Chondrocyte (in vitro differentiated cells): Measurements from ENCODE around the gene POU3F1. TPM values are rescaled to one million over a fixed set of nuclear protein-coding genes. Genes with fewer than 3 reads are reported as not detected.

ENCODE experiments used
- DNase-seq: peaks from one replicate; pipeline ENCODE4 v3.0.0; 2021; ENCODE audit warnings: mixed read lengths, low spot score
- H3K27ac Mint-ChIP-seq: one replicate; pipeline ENCODE4 v1.8.0; 2021; ENCODE audit warnings: mild to moderate bottlenecking, moderate library complexity, mixed read lengths; ENCODE audit not compliant: unreplicated experiment
- H3K27me3 Mint-ChIP-seq: 2 replicates; pipeline ENCODE4 v1.8.0; 2021; ENCODE audit warnings: low read depth, mixed read lengths
- H3K36me3 Mint-ChIP-seq: 2 replicates; pipeline ENCODE4 v1.8.0; 2021; ENCODE audit warnings: low read depth, mixed read lengths
- H3K4me1 Mint-ChIP-seq: 2 replicates; pipeline ENCODE4 v1.8.0; 2021; ENCODE audit warnings: low read depth, mild to moderate bottlenecking, mixed read lengths
- H3K4me3 Mint-ChIP-seq: one replicate; pipeline ENCODE4 v1.8.0; 2021; ENCODE audit warnings: mild to moderate bottlenecking, moderate library complexity, mixed read lengths; ENCODE audit not compliant: unreplicated experiment
- H3K9me3 Mint-ChIP-seq: 2 replicates; pipeline ENCODE4 v1.8.0; 2021; ENCODE audit warnings: low read depth, mixed read lengths
- CTCF ChIP-seq: fragments of 200-600 bp; sonication (generic); IDR thresholded peaks from 2 replicates; pipeline ENCODE4 v1.5.0; 2021; ENCODE audit warnings: antibody characterized with exemption, mild to moderate bottlenecking, moderate library complexity
- total RNA-seq: library from RNA; stranded (reverse); gene quantifications from 3 replicates; pipeline ENCODE4 v1.2.1, GENCODE V29; 2021

Gene POU3F1
- total RNA-seq, 1 donor from 2014 or later = 1.6 TPM

DNA sequence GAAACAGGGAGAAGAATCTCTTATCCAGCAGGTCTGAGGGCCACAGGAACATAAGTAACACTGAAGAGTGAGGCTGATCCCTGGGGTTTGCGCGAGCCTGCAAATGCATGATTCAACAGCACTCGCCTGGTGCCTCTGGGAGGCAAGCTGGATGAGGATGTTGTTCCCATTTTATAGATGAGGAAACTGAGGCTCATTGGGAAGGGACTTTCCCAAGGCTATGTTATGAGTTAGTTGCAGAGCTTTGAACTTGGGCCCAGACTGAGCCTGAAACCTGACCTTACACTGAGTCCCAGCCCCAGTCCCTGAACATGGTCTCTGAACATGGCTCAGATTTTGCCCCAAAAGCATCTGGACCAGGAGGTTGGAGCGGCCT is 27.7 kb upstream of the POU3F1 start:
- peaks cover 18% of the 10 kb centered on the region for H3K4me1 Mint-ChIP-seq
- no peaks in the 10 kb centered on the region for H3K36me3 Mint-ChIP-seq
- H3K27me3 Mint-ChIP-seq = peaks cover 8% of the 10 kb centered on the region
- TF ChIP-seq CTCF = no peak
- no peaks in the 10 kb centered on the region for H3K9me3 Mint-ChIP-seq
- H3K4me3 Mint-ChIP-seq = no peak overlapping the region
- DNase-seq = peak; percentile 42
- H3K27ac Mint-ChIP-seq = no peak overlapping the region

DNA sequence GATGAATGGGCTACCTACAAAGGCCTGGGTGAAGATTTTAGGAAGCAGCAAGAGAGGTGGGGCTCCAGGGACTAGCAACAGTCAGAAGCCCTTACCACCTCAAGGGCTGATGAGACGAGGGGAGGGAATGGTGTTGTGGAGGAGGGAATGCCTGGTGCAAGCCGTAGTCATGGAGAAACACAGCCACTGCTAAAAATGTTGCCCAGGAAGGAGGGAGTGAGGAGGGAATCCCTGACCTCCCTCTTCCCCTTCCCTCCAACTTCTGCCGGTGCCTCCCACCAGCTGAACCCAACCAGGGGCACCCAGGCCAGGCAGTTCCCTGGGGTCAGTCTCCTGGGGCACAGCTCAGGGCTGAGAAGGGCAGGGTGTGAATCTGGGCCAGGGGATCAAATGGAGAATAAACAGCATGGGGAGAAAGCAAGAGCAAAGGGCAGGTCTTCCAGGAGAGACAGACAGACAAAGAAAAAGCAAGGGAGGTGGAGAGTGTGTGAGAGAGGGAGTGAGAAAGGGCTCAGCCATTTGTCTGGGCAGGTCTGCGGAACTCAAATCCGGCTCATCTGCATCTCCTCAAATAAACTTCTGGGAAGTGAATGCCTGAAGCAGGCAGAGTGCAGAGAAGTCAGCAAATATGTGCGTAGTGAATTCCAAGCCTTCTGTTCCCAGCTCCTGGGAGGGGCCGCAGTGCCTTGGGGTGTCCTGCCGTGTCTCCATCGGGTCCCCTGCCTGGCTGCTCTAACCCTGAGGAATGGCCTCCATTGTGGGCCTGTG is 27.1 kb upstream of the POU3F1 start:
- H3K36me3 Mint-ChIP-seq = no peaks in the 10 kb centered on the region
- H3K4me1 Mint-ChIP-seq = peaks cover 18% of the 10 kb centered on the region
- no peak for DNase-seq
- peaks cover 8% of the 10 kb centered on the region for H3K27me3 Mint-ChIP-seq
- peak overlapping the region; percentile 29 for H3K27ac Mint-ChIP-seq
- TF ChIP-seq CTCF = no peak
- H3K4me3 Mint-ChIP-seq = no peak overlapping the region
- H3K9me3 Mint-ChIP-seq = no peaks in the 10 kb centered on the region

- Mint-ChIP-seq H3K4me1 (peaks cover 18% of the 10 kb centered on the region), H3K27me3 (peaks cover 8% of the 10 kb centered on the region), H3K27ac (no peak overlapping the region), H3K4me3 (no peak overlapping the region), H3K9me3 (no peaks in the 10 kb centered on the region), H3K36me3 (no peaks in the 10 kb centered on the region)
- DNase-seq = no peak
- TF ChIP-seq CTCF = no peak
Observed at GRCh38 chr1:38072858-38073257, 26.3 kb upstream of the POU3F1 start.

- no peak overlapping the region for H3K4me3 Mint-ChIP-seq
- peaks cover 18% of the 10 kb centered on the region for H3K4me1 Mint-ChIP-seq
- no peaks in the 10 kb centered on the region for H3K36me3 Mint-ChIP-seq
- DNase-seq = no peak
- peaks cover 8% of the 10 kb centered on the region for H3K27me3 Mint-ChIP-seq
- no peaks in the 10 kb centered on the region for H3K9me3 Mint-ChIP-seq
- TF ChIP-seq CTCF = peak; percentile 62
- no peak overlapping the region for H3K27ac Mint-ChIP-seq
Observed at GRCh38 chr1:38071312-38072256, 25.0 kb upstream of the POU3F1 start.

GRCh38 chr1:38068980-38069340 is 22.4 kb upstream of the POU3F1 start:
- Mint-ChIP-seq H3K27ac (no peak overlapping the region), H3K9me3 (no peaks in the 10 kb centered on the region), H3K27me3 (peaks cover 8% of the 10 kb centered on the region), H3K4me1 (peaks cover 15% of the 10 kb centered on the region), H3K4me3 (no peak overlapping the region), H3K36me3 (no peaks in the 10 kb centered on the region)
- DNase-seq = no peak
- TF ChIP-seq CTCF = no peak
